Mammary microvascular endothelial cell (primary cell): ENCODE data around the gene PHYHD1. TPM values are rescaled to one million over a fixed set of nuclear protein-coding genes. Genes with fewer than 3 reads are reported as not detected.

Experiments
- total RNA-seq: library from RNA; depleted of rRNA; stranded (reverse); fragments of >200 nt; gene quantifications from 2 replicates; pipeline ENCODE4 v1.2.3, GENCODE V29; 2015

The PHYHD1 gene
- 0.15 TPM in 1 of 2 replicates, not detected in the other for total RNA-seq

GRCh38 chr9:128920381-128921058 is at the start of gene PHYHD1:
Gene PHYHD1, plus strand, starts transcription at chr9:128920982. Its CDS starts 1,342 bp downstream, at chr9:128922324.

DNA sequence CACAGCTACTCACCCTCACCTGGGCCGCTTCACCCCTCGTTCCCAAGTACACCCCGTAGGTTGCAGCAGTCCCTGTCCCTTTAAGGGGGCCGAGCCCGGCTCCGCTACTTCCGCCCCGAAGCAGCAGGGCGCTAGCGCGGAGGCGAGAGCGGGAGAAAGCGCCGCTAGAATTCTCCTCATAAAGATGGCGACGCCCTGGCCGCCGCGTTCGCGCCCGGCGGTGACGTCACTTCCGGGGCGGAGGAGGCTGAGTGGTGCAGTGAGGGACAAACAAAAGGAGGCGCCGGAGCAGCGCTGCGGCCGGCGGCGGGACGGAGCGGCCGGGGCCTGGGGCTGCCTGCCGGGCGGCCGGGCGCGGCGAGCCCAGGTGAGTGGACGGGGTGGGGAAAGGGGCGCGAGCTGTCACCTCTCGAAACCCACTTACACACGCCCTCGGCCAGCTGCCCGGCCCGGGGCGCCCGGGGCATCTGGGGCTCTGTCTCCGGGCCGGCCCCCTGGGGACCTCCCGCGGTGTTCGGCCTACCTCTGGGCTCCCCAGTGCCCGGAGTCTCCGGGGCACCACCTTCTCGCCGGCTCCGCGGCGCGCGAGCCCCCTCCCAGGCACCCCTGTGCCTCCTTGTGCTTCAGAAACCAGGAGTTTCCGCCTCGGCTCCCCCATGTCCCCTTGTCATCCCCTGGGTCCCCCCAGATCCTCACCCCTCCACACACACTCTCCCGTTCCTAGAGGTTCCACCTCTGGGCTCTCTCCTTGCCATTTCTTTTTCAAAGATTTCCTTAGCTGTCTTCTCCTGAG is 38.7 kb upstream of the PHYHD1 start, which contains the start of the genes KYAT1 and LRRC8A:
TSS of gene KYAT1 (minus strand) at position 67 of the 793 bp plus-strand sequence. CDS start 36,545 bp downstream, outside the sequence.
TSS of gene LRRC8A (plus strand) at position 250 of the 793 bp plus-strand sequence. CDS start 25,032 bp downstream, outside the sequence.

DNA sequence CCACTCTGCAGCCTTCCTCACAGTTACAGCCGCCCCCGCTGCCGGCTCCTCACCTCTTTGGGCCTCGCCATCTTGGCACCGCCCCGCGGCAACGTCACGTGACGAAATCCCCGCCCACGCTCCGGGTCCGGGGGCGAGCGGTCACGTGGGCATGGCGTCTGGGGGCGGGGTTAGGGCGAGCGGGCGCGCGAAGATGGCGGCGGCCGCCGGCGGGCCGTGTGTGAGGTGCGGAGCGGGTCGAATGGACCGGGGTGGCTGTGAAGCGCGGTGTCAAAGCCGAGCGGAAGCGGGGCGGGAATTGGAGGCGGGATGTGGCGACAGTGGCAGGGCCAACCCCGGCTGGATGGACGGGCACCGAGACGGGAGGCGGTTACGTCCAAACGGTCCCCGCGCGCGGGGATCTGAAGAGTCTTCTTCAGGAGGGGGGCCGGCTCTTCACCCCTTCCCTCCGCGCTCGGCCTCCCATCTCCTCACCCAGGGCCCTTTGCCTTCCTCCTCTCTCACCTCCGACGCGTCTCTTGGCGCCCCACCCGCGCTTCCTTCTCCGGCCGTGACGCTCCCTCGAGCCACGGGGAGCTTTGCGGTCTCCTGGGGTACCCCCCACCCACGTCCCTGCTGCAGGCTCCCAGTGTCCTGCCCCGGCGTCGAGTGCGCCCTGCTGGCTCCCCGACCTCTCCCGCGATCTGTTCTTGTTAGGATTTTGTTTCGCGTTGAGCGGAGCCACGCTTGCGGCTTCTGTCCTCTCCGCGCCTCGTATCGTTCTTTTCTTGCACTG is 26.9 kb downstream of the PHYHD1 start, which contains the start of the genes DOLK and NUP188:
TSS of gene DOLK (minus strand) at position 77 of the 775 bp plus-strand sequence. CDS start 300 bp downstream, outside the sequence.
TSS of gene NUP188 (plus strand) at position 173 of the 775 bp plus-strand sequence. CDS start at position 194, 21 bp downstream.

Other genes with a start within 250 kb of the PHYHD1 start
- gene SET, start 231.8 kb upstream of the PHYHD1 start, total RNA-seq, result 356 and 448 TPM in 2 replicates
- gene PKN3, start 218.5 kb upstream of the PHYHD1 start, total RNA-seq, result 29.7 and 33.2 TPM in 2 replicates
- gene ZDHHC12, start 196.9 kb upstream of the PHYHD1 start, total RNA-seq, result 101 and 114 TPM in 2 replicates
- 15.3 and 18.7 TPM in 2 replicates for gene ZER1, start 149.1 kb upstream of the PHYHD1 start, total RNA-seq
- 17.9 and 26.0 TPM in 2 replicates for gene TBC1D13, start 133.7 kb upstream of the PHYHD1 start, total RNA-seq
- 26.9 and 33.5 TPM in 2 replicates for gene ENDOG, start 102.5 kb upstream of the PHYHD1 start, total RNA-seq
- 22.0 and 28.4 TPM in 2 replicates for gene SPOUT1, start 91.2 kb upstream of the PHYHD1 start, total RNA-seq
- gene KYAT1, start 39.0 kb upstream of the PHYHD1 start, total RNA-seq, result 6.4 and 8.2 TPM in 2 replicates
- gene LRRC8A, start 38.8 kb upstream of the PHYHD1 start, total RNA-seq, result 135 and 140 TPM in 2 replicates
- 35.5 and 37.8 TPM in 2 replicates for gene DOLK, start 26.6 kb downstream of the PHYHD1 start, total RNA-seq
- 50.4 and 50.8 TPM in 2 replicates for gene NUP188, start 26.7 kb downstream of the PHYHD1 start, total RNA-seq
- 41.3 and 46.2 TPM in 2 replicates for gene SH3GLB2, start 107.3 kb downstream of the PHYHD1 start, total RNA-seq
- gene MIGA2, start 115.6 kb downstream of the PHYHD1 start, total RNA-seq, result 11.9 and 15.8 TPM in 2 replicates
- gene DOLPP1, start 160.1 kb downstream of the PHYHD1 start, total RNA-seq, result 15.7 and 18.9 TPM in 2 replicates
- 35.0 and 37.0 TPM in 2 replicates for gene CRAT, start 189.8 kb downstream of the PHYHD1 start, total RNA-seq
- 118 and 121 TPM in 2 replicates for gene PTPA, start 190.4 kb downstream of the PHYHD1 start, total RNA-seq